Measurements from ENCODE around the gene ZNF823. TPM values are rescaled to one million over a fixed set of nuclear protein-coding genes. Genes with fewer than 3 reads are reported as not detected.

ZNF823 gene
- total and polyA plus RNA-seq, 9 of the 15 experiments (the other 6 are each of a cell fraction or from before 2014, with no cell fraction given): 4.0 to 13.4 (median 6.1) TPM

DNA sequence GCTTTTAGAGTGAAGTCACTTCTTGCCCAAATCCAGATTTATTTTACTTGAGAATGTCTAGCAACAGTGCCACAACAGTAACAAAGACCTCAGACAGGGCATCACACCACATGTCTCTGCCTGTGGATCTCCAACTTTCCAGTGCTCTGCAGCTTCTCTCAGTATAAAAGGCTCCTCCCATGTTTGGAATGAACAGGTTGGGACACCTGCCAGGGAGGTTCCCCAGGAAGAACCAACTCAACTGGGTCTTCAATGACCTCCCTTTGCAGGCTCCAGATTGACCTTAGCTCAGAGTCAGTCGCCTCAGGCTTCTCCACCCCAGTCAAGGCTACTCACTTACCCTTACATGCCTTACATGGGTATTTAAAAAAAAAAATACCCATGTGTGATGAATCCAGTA, 3.4 kb downstream of the ZNF823 start:
- Histone ChIP-seq H3K4me3 (no peak overlapping the region), H3K4me1 (replicated peaks in 1 of 2; ENCODE audit: control insufficient read depth in 2 of 2, insufficient read depth in 2 of 2, low read length in 2 of 2) (peaks cover 15 to 30% of the 10 kb centered on the region in 2 experiments), H3K36me3 (ENCODE audit: control insufficient read depth, insufficient read depth, low read length) (no peaks in the 10 kb centered on the region), H2AFZ (ENCODE audit: low read depth, low read length) (no peak overlapping the region), H4K20me1 (replicated peaks; ENCODE audit: control insufficient read depth, insufficient read depth, low read length) (no peaks in the 10 kb centered on the region), H3K9me1 (ENCODE audit: control insufficient read depth, insufficient read depth, low read length) (no peaks in the 10 kb centered on the region), H3K9ac (ENCODE audit: insufficient read depth in 1 of 2, low read depth in 2 of 2, low read length in 2 of 2) (no peak overlapping the region), H3K4me2 (ENCODE audit: insufficient read depth, low read length) (no peak overlapping the region), H3K27ac (ENCODE audit: extremely low read depth, low read depth, low read length) (no peak overlapping the region), H3K27me3 (ENCODE audit: control insufficient read depth in 2 of 2, insufficient read depth in 2 of 2, low read length in 2 of 2) (no peaks in the 10 kb centered on the region), H3K79me2 (ENCODE audit: control insufficient read depth, insufficient read depth, low read length) (peaks cover 9% of the 10 kb centered on the region; the same call in 2 of the 3 replicates), H3K9me3 (replicated peaks; ENCODE audit: control insufficient read depth, insufficient read depth, low read depth, low read length) (no peaks in the 10 kb centered on the region)
- intact Hi-C loops (cut with micrococcal nuclease): no loop called here
- 93% methylated on average over 1 of the region's 1 CpG for WGBS (ENCODE audit: insufficient coverage, low coverage, missing lambda C conversion rate)
- TF ChIP-seq CC2D1A (IDR thresholded peaks at IDR 0.05) (no peak), FOS (IDR thresholded peaks at IDR 0.05; ENCODE audit: extremely low read depth, insufficient read length) (no peak), FOXA3 (CRISPR knock-in tag; conservative IDR thresholded peaks at IDR 0.05 in 1 of 2, IDR thresholded peaks at IDR 0.05 in 1 of 2) (no peak), ZNF124 (CRISPR knock-in tag; IDR thresholded peaks at IDR 0.05) (no peak)
- TF ChIP-seq, protein P1, sequence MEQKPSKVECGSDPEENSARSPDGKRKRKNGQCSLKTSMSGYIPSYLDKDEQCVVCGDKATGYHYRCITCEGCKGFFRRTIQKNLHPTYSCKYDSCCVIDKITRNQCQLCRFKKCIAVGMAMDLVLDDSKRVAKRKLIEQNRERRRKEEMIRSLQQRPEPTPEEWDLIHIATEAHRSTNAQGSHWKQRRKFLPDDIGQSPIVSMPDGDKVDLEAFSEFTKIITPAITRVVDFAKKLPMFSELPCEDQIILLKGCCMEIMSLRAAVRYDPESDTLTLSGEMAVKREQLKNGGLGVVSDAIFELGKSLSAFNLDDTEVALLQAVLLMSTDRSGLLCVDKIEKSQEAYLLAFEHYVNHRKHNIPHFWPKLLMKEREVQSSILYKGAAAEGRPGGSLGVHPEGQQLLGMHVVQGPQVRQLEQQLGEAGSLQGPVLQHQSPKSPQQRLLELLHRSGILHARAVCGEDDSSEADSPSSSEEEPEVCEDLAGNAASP (IDR thresholded peaks at IDR 0.05): no peak
- TF ChIP-seq, protein P2, sequence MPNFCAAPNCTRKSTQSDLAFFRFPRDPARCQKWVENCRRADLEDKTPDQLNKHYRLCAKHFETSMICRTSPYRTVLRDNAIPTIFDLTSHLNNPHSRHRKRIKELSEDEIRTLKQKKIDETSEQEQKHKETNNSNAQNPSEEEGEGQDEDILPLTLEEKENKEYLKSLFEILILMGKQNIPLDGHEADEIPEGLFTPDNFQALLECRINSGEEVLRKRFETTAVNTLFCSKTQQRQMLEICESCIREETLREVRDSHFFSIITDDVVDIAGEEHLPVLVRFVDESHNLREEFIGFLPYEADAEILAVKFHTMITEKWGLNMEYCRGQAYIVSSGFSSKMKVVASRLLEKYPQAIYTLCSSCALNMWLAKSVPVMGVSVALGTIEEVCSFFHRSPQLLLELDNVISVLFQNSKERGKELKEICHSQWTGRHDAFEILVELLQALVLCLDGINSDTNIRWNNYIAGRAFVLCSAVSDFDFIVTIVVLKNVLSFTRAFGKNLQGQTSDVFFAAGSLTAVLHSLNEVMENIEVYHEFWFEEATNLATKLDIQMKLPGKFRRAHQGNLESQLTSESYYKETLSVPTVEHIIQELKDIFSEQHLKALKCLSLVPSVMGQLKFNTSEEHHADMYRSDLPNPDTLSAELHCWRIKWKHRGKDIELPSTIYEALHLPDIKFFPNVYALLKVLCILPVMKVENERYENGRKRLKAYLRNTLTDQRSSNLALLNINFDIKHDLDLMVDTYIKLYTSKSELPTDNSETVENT (CRISPR knock-in tag; IDR thresholded peaks at IDR 0.05): no peak
- DNase-seq (ENCODE audit: extremely low read depth in 1 of 4, low spot score in 3 of 4) (no peak), ATAC-seq (no peak), FAIRE-seq (no peak)
- in situ Hi-C loops (cut with MboI): no loop called here
- CTCF ChIA-PET (ENCODE audit: low intra/inter-chr PET ratio): no interaction called here
- BruUV-seq (replicated peaks): no TSS peak
- POLR2A ChIA-PET: interaction anchor here (2.2 kb wide), 1 partner anchor 35 kb away, joined by 12 read pairs; no protein-coding TSS in a partner anchor

Measured in K562 (cell line).